Ascending aorta (tissue), 2 donors: ENCODE measurements around the gene DPT. TPM values are rescaled to one million over a fixed set of nuclear protein-coding genes. Genes with fewer than 3 reads are reported as not detected.
A peak's percentile ranks its signal among the peaks of the same experiment; 100 is the strongest.

Source experiments
- DNase-seq, 2 donors: peaks; one replicate each; pipeline ENCODE4 v3.0.0-alpha.2; 2019; ENCODE audit warnings: low spot score in 2 of 2
- H3K27ac ChIP-seq, 2 donors: fragments of 200-600 bp; sonication (generic); one replicate each; pipeline ENCODE4 v1.5.1; 2016 to 2017; ENCODE audit warnings: mild to moderate bottlenecking in 1 of 2
- H3K27me3 ChIP-seq: fragments of 200-600 bp; sonication (generic); one replicate; pipeline ENCODE4 v1.5.1; 2017
- H3K36me3 ChIP-seq, 2 donors: fragments of 200-600 bp; sonication (generic); one replicate each; pipeline ENCODE4 v1.5.1; 2016
- H3K4me1 ChIP-seq, 2 donors: fragments of 200-600 bp; sonication (generic); one replicate each; pipeline ENCODE4 v1.5.1; 2016 to 2017; ENCODE audit warnings: mild to moderate bottlenecking in 1 of 2
- H3K4me3 ChIP-seq, 2 donors: fragments of 200-600 bp; sonication (generic); one replicate each; pipeline ENCODE4 v1.5.1; 2016 to 2017; ENCODE audit warnings: mild to moderate bottlenecking in 1 of 2
- H3K9me3 ChIP-seq, 2 donors: fragments of 200-600 bp; sonication (generic); one replicate each; pipeline ENCODE4 v1.5.1; 2016
- CTCF ChIP-seq, 3 experiments: fragments of 200-600 bp in 2 of 3; fragments of 450-650 bp in 1 of 3; sonication (generic) in 2 of 3; IDR thresholded peaks; one replicate each; pipeline ENCODE4 v1.5.1; 2016 to 2019; ENCODE audit warnings: antibody characterized with exemption in 3 of 3, mild to moderate bottlenecking in 1 of 3, moderate library complexity in 1 of 3
- intact Hi-C: fragments of 100-400 bp; cut with DNase I; formaldehyde crosslinking; loops from one replicate; pipeline ENCODE4 v1.15.1; 2023
- total RNA-seq: library from RNA; depleted of rRNA; stranded (reverse); fragments of >200 nt; gene quantifications from one replicate; pipeline ENCODE4 v1.1.0, GENCODE V29; 2016

The DPT gene
- total RNA-seq, 1 donor from 2014 or later, result 12.3 TPM

DNA sequence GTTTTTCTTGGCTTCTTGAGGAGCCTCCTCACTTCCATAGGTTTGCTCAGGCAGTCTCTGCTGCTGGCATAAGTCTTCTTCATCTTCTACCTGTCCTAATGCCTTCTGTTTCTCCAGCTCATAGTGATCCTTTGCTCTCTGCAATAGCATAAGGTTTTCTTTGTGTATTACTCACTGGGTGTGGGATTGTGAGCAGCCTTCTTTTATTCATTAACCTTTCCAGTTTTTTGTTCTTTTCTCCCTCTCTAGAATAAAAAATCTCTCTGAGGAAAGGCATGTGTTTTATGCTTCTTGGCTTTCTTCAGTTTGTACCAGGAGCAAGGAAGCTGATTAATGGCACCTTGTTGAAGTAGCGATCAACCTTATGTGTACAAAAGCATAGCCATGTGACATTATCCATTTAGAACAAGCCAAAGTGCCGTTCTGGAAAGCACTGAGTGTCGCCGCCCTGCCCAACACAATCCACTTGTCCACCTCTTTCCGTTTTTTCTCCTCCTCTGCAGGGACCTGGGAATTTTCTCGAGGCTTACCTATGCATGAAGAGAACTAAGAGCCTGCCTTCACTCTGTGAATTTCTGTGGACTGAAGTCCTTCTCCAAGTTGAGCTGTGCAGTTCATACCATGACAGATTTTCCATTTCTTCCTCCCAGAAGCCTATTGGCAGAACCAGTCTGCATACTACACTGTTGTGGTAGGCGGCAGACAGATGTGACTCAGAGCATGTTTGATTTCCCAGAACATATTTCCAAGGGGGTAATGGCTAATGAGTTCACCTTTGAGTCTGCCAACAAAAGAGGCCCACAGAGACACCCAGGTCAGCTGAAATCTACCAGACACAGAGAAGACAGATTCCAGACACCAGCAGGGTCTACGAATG, 39.0 kb downstream of the DPT start:
- TF ChIP-seq CTCF (IDR thresholded peaks at IDR 0.05), result no peak
- intact Hi-C loops, result loop anchor here (2.0 to 5.0 kb wide), 2 partner anchors 53 to 78 kb away; no protein-coding TSS in a partner anchor
- H3K27me3 ChIP-seq, result no peaks in the 10 kb centered on the region
- H3K4me3 ChIP-seq, result peak overlapping the region in 1 of 2 donors; percentile 25
- no peaks in the 10 kb centered on the region for H3K36me3 ChIP-seq
- H3K4me1 ChIP-seq, result no peaks in the 10 kb centered on the region
- DNase-seq, result peak in 1 of 2 donors; percentile 73
- H3K9me3 ChIP-seq, result no peaks in the 10 kb centered on the region
- peak overlapping the region; percentile 42 to 58 for H3K27ac ChIP-seq

DNA sequence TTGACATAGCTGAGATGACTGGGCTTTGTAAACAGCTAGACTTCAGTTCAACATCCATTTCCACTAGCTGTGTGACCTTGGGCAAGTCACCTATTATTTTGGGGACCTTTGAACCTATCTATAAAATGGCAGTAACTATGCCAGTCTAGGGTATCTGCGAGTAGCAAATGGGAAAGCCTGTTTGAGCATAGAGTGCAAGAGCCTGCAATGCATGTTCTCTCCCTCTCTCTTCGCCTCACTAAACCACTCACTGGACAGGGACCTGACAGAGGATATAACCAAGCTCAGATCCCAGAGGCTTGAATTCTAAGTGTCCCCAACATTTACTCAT, 39.7 kb downstream of the DPT start:
- H3K27ac ChIP-seq, result peak overlapping the region in 1 of 2 donors; percentile 40

GRCh38 chr1:168688644-168689326, 40.2 kb downstream of the DPT start:
- H3K27me3 ChIP-seq, result no peaks in the 10 kb centered on the region
- TF ChIP-seq CTCF (IDR thresholded peaks at IDR 0.05), result no peak
- no peaks in the 10 kb centered on the region for H3K9me3 ChIP-seq
- intact Hi-C loops, result loop anchor here (5.0 kb wide), 1 partner anchor 76 kb away; no protein-coding TSS in a partner anchor
- no peak overlapping the region for H3K4me3 ChIP-seq
- no peaks in the 10 kb centered on the region for H3K36me3 ChIP-seq
- no peak overlapping the region for H3K27ac ChIP-seq
- no peaks in the 10 kb centered on the region for H3K4me1 ChIP-seq
- DNase-seq, result no peak

More for the DNA sequence above, 39.7 kb downstream of the DPT start:
- no peaks in the 10 kb centered on the region for H3K9me3 ChIP-seq
- no peaks in the 10 kb centered on the region for H3K4me1 ChIP-seq
- intact Hi-C loops, result loop anchor here (5.0 kb wide), 1 partner anchor 77 kb away; no protein-coding TSS in a partner anchor
- no peaks in the 10 kb centered on the region for H3K36me3 ChIP-seq
- TF ChIP-seq CTCF (IDR thresholded peaks at IDR 0.05), result no peak
- no peak for DNase-seq
- H3K4me3 ChIP-seq, result no peak overlapping the region
- no peaks in the 10 kb centered on the region for H3K27me3 ChIP-seq

DNA sequence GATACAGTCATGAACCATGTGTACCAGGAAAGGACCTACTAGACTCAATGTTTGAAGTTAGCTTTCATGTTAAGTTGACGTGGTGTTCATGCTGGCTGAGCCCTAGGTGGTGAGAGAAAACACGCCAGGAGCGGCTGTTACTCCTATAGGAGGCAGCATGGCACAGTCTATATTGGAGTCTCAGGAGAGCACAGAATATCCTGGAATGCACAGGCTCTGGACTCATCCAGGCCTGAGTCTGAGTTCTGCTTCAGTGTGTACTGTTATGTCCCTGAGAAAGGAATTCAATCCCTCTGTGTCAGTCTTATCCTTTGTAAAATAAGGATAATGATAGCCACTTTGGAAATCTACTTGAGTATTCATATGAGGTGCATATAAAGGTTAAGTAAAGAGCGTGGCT, 41.2 kb downstream of the DPT start:
- intact Hi-C loops, result loop anchor here (5.0 kb wide), 1 partner anchor 76 kb away; no protein-coding TSS in a partner anchor
- Histone ChIP-seq H3K36me3 (no peaks in the 10 kb centered on the region), H3K4me1 (no peaks in the 10 kb centered on the region), H3K9me3 (no peaks in the 10 kb centered on the region), H3K27me3 (no peaks in the 10 kb centered on the region), H3K27ac (no peak overlapping the region), H3K4me3 (no peak overlapping the region)
- no peak for TF ChIP-seq CTCF (IDR thresholded peaks at IDR 0.05)
- DNase-seq, result no peak

DNA sequence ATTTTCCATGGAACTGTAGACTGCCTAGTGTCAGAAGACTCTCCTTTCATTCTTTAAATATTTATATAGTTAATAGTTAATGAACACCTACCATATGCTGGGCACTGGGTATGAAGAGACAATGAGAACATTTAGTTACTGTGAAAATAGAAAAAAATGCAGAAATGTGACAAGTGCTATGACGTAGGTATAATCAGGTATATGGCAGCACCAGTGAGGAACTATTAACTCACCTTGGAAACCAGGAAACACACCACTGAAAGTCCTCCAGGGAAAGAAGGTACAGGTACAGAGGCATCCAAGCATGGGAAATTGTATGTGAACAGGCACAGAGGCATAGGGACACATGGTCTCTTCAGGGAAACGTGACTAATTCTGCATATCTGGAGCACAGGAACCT, 42.3 kb downstream of the DPT start:
- Histone ChIP-seq H3K4me3 (no peak overlapping the region), H3K9me3 (no peaks in the 10 kb centered on the region), H3K27me3 (no peaks in the 10 kb centered on the region), H3K4me1 (no peaks in the 10 kb centered on the region), H3K36me3 (no peaks in the 10 kb centered on the region), H3K27ac (no peak overlapping the region)
- intact Hi-C loops, result loop anchor here (5.0 kb wide), 1 partner anchor 74 kb away; no protein-coding TSS in a partner anchor
- DNase-seq, result no peak
- no peak for TF ChIP-seq CTCF (IDR thresholded peaks at IDR 0.05)
